Muscle of back (tissue), 11 donors: Measurements from ENCODE around the gene UAP1L1. TPM values are rescaled to one million over a fixed set of nuclear protein-coding genes. Genes with fewer than 3 reads are reported as not detected.
"Not testable (repeated sequence)": the region's sequence is repeated elsewhere in the genome, so short reads cannot be mapped to it uniquely, and the experiment has no call there.

Source experiments
- DNase-seq, 3 donors: peaks; one replicate each; pipeline versions ENCODE4 v3.0.0 to v3.0.0-alpha.2; 2013
- polyA plus RNA-seq, 10 donors: library from polyadenylated mRNA; unstranded; fragments of 120-200 nt; gene quantifications; one replicate each; pipeline ENCODE4 v1.2.1, GENCODE V29; 2013; ENCODE audit not compliant: insufficient read length in 10 of 10

Gene UAP1L1
- polyA plus RNA-seq, 10 donors = 1.5 to 3.0 (median 2.0) TPM

DNA sequence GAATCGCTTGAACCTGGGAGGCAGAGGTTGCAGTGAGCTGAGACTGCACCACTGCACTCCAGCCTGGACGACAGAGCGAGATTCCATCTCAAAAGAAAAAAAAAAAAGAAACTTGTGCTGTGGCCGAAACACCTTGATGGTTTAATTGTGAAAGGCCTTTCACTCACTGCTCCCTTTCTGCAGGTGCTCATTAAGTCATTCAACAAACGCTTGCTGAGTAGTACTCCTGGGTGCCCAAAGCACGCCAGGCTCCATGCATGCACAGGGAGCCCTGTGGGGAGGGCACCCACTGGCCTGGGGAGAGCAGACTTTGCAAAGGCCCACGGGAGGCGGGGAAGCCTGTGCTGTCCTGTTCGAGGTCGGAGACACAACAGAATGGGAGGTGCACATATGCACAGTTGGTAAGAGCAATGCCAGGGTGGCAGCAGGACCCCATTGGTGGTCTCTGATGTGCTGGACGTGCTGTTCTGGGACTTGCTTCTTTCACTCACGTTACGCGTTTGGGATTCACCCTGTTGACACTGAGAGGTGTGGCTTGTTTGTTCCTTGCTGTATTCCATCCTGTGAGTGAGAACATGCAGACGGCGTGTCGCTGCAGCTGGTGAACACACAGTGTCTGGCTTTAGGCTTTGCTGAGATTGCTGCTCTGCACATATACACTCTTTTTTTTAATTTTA, 20.4 kb upstream of the UAP1L1 start:
- DNase-seq = peak in 1 of 3 donors; percentile 65

DNA sequence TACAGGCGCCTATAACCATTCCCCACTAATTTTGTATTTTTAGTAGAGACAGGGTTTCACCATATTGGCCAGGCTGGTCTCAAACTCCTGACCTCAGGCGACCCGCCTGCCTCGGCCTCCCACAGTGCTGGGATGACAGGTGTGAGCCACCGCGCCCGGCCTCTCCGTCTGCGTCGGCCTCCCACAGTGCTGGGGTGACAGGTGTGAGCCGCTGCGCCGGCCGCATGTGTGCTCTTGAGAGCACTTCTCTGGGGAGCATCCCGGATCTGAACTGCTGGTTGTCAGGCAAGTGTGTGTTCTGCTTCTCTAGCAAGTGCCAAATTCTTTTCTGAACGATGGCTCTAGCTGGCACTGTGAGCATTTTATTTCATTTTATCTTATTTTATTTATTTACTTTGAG, 19.8 kb upstream of the UAP1L1 start:
- DNase-seq = no peak

GRCh38 chr9:137058521-137059234, 18.6 kb upstream of the UAP1L1 start:
- DNase-seq = no peak

GRCh38 chr9:137062384-137062783, 14.9 kb upstream of the UAP1L1 start:
- DNase-seq = no peak

- not testable (repeated sequence) for DNase-seq
Measured at GRCh38 chr9:137062798-137063197, 14.5 kb upstream of the UAP1L1 start.

GRCh38 chr9:137063311-137064026, 13.8 kb upstream of the UAP1L1 start:
- no peak for DNase-seq

DNA sequence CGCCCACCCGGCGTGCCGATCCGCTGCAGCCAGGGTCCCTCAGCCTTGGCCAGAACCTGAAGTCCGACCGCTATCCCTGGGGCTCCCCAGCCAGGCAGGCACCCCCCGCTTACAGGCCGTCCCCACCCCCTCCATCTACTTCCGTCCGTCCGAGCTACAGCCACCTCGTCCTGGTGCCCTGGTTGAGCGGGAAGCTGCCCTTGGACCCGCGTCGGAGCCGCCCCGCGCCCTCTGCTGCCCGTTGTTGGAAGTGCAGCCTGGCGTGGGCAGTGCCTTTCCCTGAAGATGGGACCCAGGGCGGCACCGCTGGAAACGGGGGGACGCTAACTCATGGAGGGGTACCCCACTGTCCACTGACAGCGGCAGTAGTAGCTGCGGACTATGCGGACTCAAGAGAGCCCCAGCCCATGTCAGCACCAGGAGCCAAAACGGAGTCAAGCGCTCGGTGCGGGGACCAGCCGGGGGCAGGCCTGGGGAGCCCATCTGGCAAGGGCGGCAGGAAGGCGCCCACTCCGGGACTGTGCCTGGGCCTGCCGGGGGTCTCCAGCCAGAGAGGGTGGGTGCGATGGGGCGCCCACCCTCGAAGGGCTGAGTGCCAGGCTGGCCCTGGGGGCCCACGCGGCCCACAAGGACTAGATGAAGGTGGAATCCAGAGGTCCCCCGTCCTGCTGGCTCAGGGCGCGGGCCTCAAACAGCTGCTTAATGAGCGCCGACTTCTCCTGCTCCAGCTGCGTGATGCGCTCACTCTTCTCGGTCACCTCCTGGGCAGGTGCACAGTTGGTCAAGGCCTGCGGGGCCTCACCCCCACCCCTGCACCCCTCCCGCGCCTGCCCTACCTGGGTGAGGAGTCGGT, 13.1 kb upstream of the UAP1L1 start:
- DNase-seq = peak in 2 of 3 donors; percentile 59 to 69

DNA sequence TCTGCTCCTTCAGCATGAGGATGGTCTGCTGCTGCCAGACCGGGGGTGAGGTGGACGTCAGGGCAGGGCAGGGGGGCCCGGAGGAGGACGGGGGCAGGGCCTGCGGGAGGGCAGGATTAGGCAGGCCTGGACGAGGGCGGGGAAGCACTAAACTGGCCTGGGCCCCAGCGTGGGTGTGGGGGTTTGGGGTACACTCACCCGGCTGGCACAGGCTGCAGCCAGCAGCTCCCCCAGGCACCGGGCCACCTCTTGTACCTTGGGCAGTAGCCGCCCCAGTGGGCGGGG, 12.5 kb upstream of the UAP1L1 start:
- DNase-seq = no peak

- no peak for DNase-seq
Measured at GRCh38 chr9:137065336-137065967, 11.9 kb upstream of the UAP1L1 start.

- no peak for DNase-seq
Measured at GRCh38 chr9:137066096-137066861, 11.0 kb upstream of the UAP1L1 start.

DNA sequence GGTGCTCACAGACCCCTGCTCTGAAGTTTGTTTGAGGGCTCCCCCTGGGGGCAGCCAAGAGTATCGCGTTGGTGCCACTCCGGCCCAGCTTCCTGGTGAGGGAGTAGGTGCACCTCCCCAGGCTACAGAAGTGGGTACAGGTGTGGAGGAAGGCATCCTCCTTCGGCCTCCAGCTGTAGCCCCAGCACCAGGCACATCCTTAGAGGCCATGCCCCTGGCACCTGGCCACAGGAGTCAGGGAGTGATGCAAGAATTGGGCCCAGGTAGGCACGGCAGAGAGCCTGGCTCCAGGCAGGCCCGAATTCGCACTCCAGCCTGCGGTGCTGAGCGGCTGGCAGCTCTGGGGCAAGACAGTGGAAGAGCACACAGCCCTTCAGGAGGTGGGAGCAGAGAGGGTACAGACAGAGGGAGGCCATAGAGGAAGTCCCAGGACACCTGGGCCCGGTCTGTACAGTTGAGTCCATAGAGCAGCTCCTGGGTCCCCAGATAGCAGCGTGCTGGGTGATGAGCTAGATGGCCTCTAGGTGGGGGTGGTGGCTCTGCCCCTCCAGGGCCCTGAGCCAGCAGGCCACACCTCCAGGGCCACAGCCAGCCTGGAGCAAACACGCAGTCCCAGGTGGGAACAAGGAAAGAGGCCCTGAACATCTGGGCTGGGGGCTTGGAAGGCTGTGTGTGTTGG, 9.3 kb upstream of the UAP1L1 start:
- peak; percentile 64 to 87 (median 76) for DNase-seq

- DNase-seq = no peak
Measured at GRCh38 chr9:137068539-137069507, 8.5 kb upstream of the UAP1L1 start.

- DNase-seq = no peak
Measured at GRCh38 chr9:137069508-137070091, 7.7 kb upstream of the UAP1L1 start.

- peak; percentile 81 to 94 (median 87) for DNase-seq
Measured at GRCh38 chr9:137070201-137070905, 7.0 kb upstream of the UAP1L1 start, which contains the start of gene SAPCD2. SAPCD2 (minus strand) TSS chr9:137070557; CDS start chr9:137070460, 97 bp downstream.

- no peak for DNase-seq
Measured at GRCh38 chr9:137070906-137071275, 6.4 kb upstream of the UAP1L1 start.

DNA sequence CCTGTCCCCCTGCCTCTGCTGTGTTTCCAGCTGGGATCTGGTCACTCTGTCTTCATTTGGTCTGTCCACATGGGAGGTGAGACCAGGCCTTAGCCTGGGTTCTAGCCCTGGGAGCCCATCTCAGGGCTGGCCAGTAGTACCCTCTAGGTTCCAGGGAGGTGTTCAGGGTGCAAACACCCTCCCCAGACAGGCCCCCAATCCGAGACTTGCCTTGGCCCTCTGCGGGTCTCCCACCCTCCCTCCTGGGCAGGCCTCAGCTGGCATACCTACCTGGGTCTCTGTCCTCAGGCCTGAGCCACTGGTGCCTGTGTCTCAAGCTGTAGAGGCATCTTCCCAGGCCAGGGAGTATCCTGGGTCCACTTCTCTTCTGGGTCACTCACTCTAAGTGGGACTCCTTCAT, 6.0 kb upstream of the UAP1L1 start:
- DNase-seq = no peak

DNA sequence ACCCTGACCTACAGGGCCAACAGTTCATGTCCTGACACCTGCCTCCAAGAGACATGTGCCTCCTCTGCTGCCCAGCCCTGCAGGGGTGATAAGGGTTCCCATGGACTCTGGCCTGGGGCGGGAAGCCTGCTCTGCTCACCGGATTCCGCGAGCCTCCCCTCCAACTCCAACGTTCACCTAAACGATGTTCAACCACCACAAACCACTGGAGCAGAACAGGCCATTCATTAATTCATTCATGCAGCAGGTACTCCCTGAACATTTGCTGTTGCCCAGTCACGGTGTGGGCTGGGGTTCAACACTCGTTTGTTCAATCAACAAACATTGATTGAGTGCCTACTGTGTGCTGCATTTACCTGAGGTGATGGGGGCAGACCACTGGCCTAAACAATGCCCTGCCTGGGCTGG, 3.3 kb upstream of the UAP1L1 start:
- DNase-seq = no peak
